Fibroblast of villous mesenchyme (primary cell): ENCODE results near the gene CNNM2. TPM values are rescaled to one million over a fixed set of nuclear protein-coding genes. Genes with fewer than 3 reads are reported as not detected.
"Not testable (repeated sequence)": the region's sequence is repeated elsewhere in the genome, so short reads cannot be mapped to it uniquely, and the experiment has no call there.

Experiments
- DNase-seq: peaks from one replicate; pipeline ENCODE4 v3.0.0-alpha.2; 2010; ENCODE audit warnings: low read depth
- H3K4me3 ChIP-seq: 2 replicates; pipeline ENCODE4 v1.5.1; 2011; ENCODE audit warnings: low read depth, mild to moderate bottlenecking, low read length
- CTCF ChIP-seq: IDR thresholded peaks from 2 replicates; pipeline ENCODE4 v1.5.1; 2012; ENCODE audit warnings: low read depth, mild to moderate bottlenecking, low read length; ENCODE audit not compliant: insufficient read depth
- total RNA-seq: library from RNA; depleted of rRNA; stranded (reverse); fragments of >200 nt; gene quantifications from 2 replicates; pipeline ENCODE4 v1.2.3, GENCODE V29; 2012

CNNM2 gene
- total RNA-seq, 1 donor = 4.7 TPM

GRCh38 chr10:102964713-102965112 is 46.6 kb downstream of the CNNM2 start:
- no peak overlapping the region for H3K4me3 ChIP-seq
- no peak for DNase-seq
- no peak for TF ChIP-seq CTCF

- no peak for DNase-seq
- no peak for TF ChIP-seq CTCF
- H3K4me3 ChIP-seq = no peak overlapping the region
These were observed 47.3 kb downstream of the CNNM2 start for GRCh38 chr10:102965311-102965851.

GRCh38 chr10:102967123-102967522 is 49.0 kb downstream of the CNNM2 start:
- no peak overlapping the region for H3K4me3 ChIP-seq
- DNase-seq = no peak
- TF ChIP-seq CTCF = no peak

GRCh38 chr10:102970562-102971340 is 52.7 kb downstream of the CNNM2 start:
- DNase-seq = no peak
- H3K4me3 ChIP-seq = no peak overlapping the region
- TF ChIP-seq CTCF = no peak

GRCh38 chr10:102975483-102976379 is 57.6 kb downstream of the CNNM2 start:
- no peak for DNase-seq
- no peak for TF ChIP-seq CTCF

GRCh38 chr10:102976380-102976726 is 58.3 kb downstream of the CNNM2 start:
- DNase-seq, H3K4me3 ChIP-seq: not testable (repeated sequence)

More at GRCh38 chr10:102975483-102976379, 57.6 kb downstream of the CNNM2 start:
- H3K4me3 ChIP-seq = no peak overlapping the region

- no peak for DNase-seq
- TF ChIP-seq CTCF = no peak
- no peak overlapping the region for H3K4me3 ChIP-seq
These were observed 64.2 kb downstream of the CNNM2 start for GRCh38 chr10:102982296-102982695.
